GM21515 (cell line): ENCODE results near the gene UBR3.
"Not testable (repeated sequence)": the region's sequence is repeated elsewhere in the genome, so short reads cannot be mapped to it uniquely, and the experiment has no call there.

ENCODE experiments used
- ATAC-seq: cut with Tn5 transposase; IDR thresholded peaks from one replicate; pipeline ENCODE4 v1.9.1; 2021; ENCODE audit not compliant: unreplicated experiment

UBR3 gene

GRCh38 chr2:169945515-169945914 lies 118.3 kb downstream of the UBR3 start:
- no peak for ATAC-seq

GRCh38 chr2:169946092-169946491 lies 118.8 kb downstream of the UBR3 start:
- ATAC-seq: no peak

- ATAC-seq: no peak
These were observed 119.3 kb downstream of the UBR3 start for GRCh38 chr2:169946546-169946945.

- ATAC-seq: no peak
These were observed 128.7 kb downstream of the UBR3 start for GRCh38 chr2:169955940-169956339.

GRCh38 chr2:169957219-169957618 lies 130.0 kb downstream of the UBR3 start:
- not testable (repeated sequence) for ATAC-seq

GRCh38 chr2:169961911-169962310 lies 134.7 kb downstream of the UBR3 start:
- no peak for ATAC-seq

- no peak for ATAC-seq
These were observed 136.5 kb downstream of the UBR3 start for GRCh38 chr2:169963786-169964185.

- ATAC-seq: no peak
These were observed 137.5 kb downstream of the UBR3 start for GRCh38 chr2:169964740-169965139.

- ATAC-seq: no peak
These were observed 138.2 kb downstream of the UBR3 start for GRCh38 chr2:169965495-169965894.

GRCh38 chr2:169966454-169966853 lies 139.2 kb downstream of the UBR3 start:
- ATAC-seq: no peak

- ATAC-seq: no peak
These were observed 141.5 kb downstream of the UBR3 start for GRCh38 chr2:169968743-169969142.

- no peak for ATAC-seq
These were observed 148.0 kb downstream of the UBR3 start for GRCh38 chr2:169975221-169975620.

GRCh38 chr2:169976335-169976851 lies 149.1 kb downstream of the UBR3 start:
- no peak for ATAC-seq

GRCh38 chr2:169977530-169977929 lies 150.3 kb downstream of the UBR3 start:
- no peak for ATAC-seq

- ATAC-seq: no peak
These were observed 151.3 kb downstream of the UBR3 start for GRCh38 chr2:169978402-169979017.

- ATAC-seq: no peak
These were observed 151.8 kb downstream of the UBR3 start for GRCh38 chr2:169979025-169979424.

GRCh38 chr2:169980001-169980400 lies 152.7 kb downstream of the UBR3 start:
- ATAC-seq: no peak

- ATAC-seq: no peak
These were observed 153.4 kb downstream of the UBR3 start for GRCh38 chr2:169980643-169981042.

GRCh38 chr2:169982929-169983328 lies 155.7 kb downstream of the UBR3 start:
- no peak for ATAC-seq

- ATAC-seq: no peak
These were observed 156.3 kb downstream of the UBR3 start for GRCh38 chr2:169983506-169983905.

- ATAC-seq: no peak
These were observed 156.9 kb downstream of the UBR3 start for GRCh38 chr2:169984145-169984544.

GRCh38 chr2:169994752-169995151 lies 167.5 kb downstream of the UBR3 start:
- no peak for ATAC-seq
